NCI-H524 (cell line): ENCODE data around the gene EYA2.
"Not testable (repeated sequence)": the region's sequence is repeated elsewhere in the genome, so short reads cannot be mapped to it uniquely, and the experiment has no call there.

Experiments
- DNase-seq, 2 experiments: peaks; one replicate each; lab custom pipeline; 2025; lab: John Stamatoyannopoulos, UW

Gene EYA2

DNA sequence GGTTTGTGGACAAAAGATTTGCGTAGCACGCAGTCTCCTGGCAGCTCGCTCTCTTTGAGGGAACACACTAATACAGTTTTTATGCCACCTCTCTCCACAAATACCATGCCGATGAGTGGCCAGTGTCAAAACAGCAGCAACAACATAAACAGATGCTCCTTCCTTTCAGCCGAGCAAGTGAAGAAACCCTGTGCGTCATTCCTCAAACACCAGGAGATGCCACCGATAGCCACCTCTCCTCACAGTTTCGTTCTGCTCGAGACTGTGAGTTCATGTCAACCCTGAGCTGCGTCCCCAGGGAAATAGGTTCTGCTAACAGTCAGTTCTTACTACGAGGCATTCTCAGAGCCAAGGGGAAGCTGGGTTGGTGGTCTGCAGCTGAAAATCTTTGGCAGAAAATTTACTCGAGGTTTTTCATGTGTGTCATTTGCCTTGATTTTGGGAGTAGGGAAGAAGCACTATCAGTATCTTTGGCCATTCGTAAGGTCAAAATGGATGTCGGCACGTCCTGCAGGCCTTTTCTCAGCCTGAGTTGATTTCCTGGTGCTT, 59.9 kb downstream of the EYA2 start:
- DNase-seq = no peak

DNA sequence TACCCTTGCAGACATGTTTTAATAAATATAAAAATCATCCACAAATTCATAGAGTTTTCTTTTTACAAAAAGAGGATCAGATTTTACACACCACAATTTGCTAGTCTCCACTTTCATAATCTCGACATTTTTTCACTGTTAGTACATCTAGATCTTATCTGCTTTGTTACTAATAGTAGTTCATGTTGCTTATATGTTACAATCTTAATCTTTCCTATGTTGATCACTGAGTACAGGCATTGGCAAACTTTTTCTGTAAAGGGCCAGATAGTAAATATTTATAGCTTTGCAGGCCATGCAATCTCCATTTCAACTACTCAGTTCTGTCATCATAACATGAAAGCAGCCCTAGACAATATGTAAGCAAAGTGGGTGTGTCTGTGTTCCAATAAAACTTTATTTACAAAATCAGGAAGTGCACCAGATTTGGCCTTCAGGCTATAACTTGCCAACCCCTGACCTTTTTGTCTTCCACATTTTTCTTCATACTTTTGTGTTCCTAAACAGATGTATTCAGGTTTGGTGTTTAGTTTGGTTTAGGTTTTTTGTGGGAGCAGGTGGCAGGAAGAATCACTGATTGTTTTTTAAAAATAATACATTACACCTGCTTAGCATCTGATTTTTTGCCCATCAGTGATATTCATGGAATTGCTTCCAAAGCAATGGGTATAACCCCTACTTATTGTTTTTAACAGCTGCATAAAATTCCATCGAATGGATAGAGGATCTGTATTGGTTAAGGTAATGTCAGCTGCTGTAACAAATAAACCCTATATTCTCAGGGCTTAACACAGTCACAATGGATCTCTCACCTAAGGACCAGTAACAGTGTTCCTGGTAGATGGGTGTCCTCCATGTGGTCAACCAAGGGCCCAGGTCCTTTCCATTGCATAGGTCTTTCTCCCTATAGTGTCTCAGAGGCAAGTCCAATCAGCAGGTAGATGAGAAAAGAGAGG, 61.2 kb downstream of the EYA2 start:
- no peak for DNase-seq

DNA sequence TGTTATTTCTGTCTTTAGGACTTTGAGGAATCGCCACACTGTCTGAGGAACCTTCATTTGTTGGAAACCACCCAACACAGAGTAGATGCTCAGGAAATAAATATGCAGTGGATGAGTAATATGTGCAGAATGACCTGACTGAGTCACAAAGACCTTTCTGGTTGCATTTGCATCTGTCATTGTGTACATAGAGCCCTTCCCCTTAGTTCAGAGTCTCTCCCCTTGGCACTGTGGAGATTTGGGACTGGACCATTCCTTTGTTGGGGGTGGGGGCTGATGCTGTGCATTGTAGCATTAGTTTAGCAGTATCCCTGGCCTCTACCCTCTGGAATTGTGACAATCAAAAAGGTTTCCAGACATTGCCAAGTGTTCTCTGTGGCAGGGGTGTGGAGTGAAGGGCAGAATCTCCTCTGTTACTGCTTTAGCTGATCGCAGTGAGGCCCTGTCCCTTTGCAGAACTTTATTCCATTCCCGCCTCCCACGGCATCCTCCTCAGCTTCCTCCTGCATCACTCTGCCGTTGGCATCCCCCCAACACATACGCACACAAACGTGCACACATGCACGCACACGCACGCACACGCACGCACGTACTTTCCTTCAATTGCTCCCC, 64.5 kb downstream of the EYA2 start:
- peak in 1 of 2 experiments; percentile 80 for DNase-seq

- DNase-seq = no peak
These were observed 65.2 kb downstream of the EYA2 start for GRCh38 chr20:46959821-46960220.

GRCh38 chr20:46960536-46960935, 65.9 kb downstream of the EYA2 start:
- DNase-seq = no peak

DNA sequence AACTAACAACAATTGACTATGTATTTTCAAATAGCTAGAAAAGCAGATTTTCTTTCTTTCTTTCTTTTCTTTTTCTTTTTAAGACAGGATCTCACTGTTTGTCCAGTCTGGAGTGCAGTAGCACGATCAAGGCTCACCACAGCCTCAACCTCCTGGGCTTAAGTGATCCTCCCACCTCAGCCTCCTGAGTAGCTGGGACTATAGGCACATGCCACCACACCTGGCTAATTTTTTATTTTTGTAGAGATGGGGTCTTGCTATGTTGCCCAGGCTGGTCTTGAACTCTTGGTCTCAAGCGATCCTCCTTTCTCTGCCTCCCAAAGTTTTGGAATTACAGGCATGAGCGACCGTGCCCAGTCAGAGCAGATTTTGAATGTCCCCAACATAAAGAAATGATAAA, 67.3 kb downstream of the EYA2 start:
- not testable (repeated sequence) for DNase-seq

- no peak for DNase-seq
These were observed 68.0 kb downstream of the EYA2 start for GRCh38 chr20:46962452-46963195.

- DNase-seq = peak in 1 of 2 experiments; percentile 46
These were observed 68.5 kb downstream of the EYA2 start for GRCh38 chr20:46963196-46963529.

- DNase-seq = peak; percentile 19 to 58
These were observed 69.3 kb downstream of the EYA2 start for GRCh38 chr20:46963758-46964617.

DNA sequence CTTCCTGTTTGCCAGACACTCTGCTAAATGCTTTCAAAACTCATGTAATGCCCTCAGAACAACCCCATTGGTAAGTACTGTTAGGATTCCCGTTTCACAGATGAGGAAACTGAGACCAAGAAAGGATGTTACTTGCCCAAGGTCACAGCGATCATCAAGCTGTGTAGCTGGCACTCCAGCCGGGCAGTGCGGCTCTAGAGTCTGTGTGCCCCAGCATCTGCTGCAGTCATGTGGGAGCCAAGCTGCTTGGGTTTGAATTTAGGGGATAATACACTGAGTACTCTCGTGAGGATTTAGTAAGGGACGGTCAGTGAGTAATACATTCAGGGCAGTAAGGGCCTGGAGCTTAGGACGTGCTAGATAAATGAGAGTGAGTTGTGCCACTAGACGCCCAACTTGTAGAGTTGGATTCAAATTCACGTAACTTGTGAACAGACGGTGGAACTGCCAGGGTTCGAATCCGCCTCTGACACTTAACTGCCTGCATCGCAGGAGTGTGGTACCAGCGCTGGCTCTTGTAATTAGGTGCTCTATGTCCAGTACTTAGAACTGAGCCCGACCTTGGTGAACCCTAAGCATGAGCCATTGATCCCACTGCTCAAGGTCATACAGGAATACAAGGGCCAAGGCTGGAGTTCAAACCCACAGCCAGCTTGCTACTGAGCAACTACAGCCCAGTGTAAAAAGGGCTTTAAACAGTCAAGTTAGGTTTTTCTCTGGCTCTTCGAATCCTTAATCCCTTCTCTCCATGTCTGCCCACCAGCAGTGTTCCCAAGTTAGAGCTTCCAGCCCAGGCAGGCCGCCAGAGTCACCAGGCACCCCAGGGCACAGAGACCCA, 70.2 kb downstream of the EYA2 start:
- peak; percentile 74 to 83 for DNase-seq

DNA sequence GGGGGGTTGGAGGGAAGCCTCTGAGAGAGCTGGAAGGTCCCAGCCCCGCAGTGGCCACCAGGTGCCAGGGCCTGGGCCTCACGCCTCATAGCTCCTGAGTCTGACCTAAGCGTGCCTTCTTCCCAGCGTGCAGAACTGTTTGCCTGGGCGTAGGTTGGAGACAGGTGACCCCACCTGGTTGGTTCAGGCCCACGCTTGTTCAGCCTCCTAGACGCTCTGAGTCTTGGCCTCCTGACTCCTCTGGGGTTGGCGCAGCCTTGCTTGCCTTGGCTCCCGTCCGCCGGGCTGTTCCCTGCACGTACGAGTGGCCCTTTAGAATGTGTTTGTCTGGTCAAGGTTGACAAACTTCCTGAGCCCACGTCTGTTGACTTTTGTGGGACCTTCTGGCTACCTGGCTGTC, 70.8 kb downstream of the EYA2 start:
- DNase-seq = no peak

- DNase-seq = peak; percentile 39 to 72
These were observed 73.0 kb downstream of the EYA2 start for GRCh38 chr20:46967646-46968045.

DNA sequence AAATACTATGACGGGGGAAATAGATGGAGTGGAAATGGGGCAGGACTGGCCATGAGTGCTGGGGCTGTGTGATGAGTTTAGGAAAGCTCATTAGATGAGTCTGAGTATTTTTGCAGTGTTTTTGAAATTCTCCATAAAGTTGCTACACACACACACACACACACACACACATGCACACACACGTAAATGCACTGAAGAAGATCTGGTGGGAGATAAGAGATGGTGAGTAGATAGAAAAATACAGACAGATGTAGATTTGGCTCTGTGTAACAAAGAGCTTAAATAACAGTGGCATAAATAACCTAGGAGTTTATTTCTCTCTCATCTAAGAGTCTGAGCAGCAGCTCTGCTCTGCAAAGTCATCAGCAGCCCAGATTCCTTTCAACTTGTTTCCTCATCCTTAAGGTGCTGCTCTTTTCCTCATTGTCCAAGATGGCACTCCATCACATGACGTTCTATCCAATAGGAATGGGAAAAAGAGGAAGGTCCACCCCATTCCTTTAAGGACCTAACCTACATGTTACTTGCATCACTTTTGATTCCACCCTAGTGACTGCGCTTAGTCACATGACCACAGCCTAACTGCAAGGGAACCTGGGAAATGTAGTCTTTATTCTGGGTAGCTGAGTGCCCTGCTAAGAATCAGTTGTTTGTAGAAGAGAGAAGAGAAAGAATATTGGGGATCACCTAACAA, 76.4 kb downstream of the EYA2 start:
- DNase-seq = peak; percentile 94 to 96

DNA sequence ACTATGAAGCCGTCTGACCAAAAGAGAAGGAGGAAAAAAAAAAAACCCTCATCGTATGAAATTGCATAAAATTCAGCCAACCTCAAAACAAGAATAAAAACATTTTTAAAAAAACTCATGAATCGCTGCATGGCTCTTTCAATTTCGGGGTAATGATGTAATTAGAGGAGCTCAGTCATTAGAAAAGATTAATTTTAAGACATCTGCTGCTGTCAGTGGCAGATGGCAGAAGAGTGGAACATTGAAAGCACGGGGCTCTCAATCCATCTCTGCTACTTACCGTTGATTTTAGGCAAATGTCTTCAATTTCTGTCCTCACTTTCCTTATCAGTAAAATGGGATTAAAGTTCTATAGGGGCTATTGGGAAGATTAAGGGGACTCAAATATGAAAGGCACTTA, 79.1 kb downstream of the EYA2 start:
- peak; percentile 82 to 92 for DNase-seq

DNA sequence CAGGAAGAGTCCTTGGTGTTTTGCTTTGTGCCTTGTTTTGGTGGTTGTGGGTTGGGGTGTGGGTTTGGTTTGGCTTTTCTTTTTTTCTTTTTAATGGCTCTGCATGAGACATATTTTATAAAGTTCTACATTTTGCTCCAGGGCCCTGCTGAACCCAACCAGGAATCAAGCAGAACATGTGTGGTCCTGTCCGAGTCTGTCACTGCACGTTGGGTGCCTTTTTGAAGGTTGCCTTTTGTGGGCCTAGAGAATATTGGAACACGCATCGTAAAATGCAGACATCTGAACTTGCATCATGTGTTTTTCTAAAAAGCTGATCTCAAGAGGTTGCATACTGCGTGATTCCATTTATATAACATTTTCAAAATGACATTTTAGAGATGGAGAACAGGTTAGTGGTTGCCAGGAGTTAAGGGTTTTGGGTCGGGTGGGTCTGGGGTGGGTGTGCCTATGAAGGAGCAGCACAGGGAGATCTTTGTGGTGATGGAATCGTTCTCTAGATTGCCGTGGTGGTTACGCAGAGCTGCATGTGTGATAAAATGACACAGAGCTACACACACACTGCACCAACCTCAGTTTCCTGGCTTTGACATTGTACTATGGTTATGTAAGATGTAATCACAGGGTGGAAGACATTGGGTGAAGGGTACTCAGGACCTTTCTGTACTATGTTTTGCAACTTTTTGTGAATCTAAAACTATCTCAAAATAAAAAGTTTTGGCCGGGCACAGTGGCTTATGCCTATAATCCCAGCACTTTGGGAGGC, 80.2 kb downstream of the EYA2 start:
- DNase-seq = no peak

GRCh38 chr20:46975976-46976375, 81.3 kb downstream of the EYA2 start:
- no peak for DNase-seq

DNA sequence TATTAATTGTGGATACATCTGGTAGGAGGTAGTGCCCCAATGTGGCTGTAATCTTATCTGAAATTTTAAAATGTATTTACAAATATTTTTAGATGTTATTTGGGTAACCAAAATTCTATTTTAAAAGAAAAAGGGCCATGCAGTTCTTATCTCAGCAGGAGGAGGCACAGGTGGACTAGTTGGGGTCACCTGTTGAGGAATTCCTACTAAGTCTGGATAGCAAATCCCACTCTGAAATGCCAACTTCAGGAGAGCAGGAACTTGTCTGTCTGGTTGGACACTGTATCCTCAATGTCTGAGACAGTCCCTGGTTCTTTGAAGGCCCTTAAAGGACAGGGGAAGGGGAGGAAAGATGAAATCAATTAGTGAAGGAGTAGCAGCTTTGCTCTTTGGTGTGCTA, 82.6 kb downstream of the EYA2 start:
- DNase-seq = no peak

- peak; percentile 82 to 91 for DNase-seq
These were observed 83.4 kb downstream of the EYA2 start for GRCh38 chr20:46977909-46978588.
